ENCODE measurements around the gene SLC1A3.
"Not testable (repeated sequence)": the region's sequence is repeated elsewhere in the genome, so short reads cannot be mapped to it uniquely, and the experiment has no call there.

SLC1A3 gene

DNA sequence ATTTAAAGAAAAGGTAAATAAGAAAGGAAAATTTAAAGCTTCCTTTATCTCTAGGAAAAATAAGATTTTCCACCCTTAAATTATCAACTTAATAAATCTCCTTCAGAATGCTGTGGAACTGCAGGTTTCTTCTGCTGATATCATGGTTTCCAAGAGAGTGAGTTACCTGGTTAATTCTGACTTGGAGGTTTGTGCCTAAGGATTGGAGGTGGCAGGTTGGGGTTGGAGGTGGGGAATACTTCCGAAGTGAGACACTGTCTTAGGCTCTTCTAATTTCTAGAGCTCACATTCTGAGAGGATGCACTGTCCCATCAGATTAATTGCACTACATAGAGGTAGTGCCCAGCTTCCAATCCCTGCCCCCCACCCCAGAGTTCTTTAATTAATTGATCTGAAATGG is 31.1 kb downstream of the SLC1A3 start:
- H3K4me3 ChIP-seq (ENCODE audit: low read length): no peak overlapping the region
- TF ChIP-seq, protein P1, sequence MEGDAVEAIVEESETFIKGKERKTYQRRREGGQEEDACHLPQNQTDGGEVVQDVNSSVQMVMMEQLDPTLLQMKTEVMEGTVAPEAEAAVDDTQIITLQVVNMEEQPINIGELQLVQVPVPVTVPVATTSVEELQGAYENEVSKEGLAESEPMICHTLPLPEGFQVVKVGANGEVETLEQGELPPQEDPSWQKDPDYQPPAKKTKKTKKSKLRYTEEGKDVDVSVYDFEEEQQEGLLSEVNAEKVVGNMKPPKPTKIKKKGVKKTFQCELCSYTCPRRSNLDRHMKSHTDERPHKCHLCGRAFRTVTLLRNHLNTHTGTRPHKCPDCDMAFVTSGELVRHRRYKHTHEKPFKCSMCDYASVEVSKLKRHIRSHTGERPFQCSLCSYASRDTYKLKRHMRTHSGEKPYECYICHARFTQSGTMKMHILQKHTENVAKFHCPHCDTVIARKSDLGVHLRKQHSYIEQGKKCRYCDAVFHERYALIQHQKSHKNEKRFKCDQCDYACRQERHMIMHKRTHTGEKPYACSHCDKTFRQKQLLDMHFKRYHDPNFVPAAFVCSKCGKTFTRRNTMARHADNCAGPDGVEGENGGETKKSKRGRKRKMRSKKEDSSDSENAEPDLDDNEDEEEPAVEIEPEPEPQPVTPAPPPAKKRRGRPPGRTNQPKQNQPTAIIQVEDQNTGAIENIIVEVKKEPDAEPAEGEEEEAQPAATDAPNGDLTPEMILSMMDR (IDR thresholded peaks at IDR 0.05; ENCODE audit: insufficient read depth, low read depth, low read length, missing control alignments): no peak
- DNase-seq (ENCODE audit: low read depth): no peak

DNA sequence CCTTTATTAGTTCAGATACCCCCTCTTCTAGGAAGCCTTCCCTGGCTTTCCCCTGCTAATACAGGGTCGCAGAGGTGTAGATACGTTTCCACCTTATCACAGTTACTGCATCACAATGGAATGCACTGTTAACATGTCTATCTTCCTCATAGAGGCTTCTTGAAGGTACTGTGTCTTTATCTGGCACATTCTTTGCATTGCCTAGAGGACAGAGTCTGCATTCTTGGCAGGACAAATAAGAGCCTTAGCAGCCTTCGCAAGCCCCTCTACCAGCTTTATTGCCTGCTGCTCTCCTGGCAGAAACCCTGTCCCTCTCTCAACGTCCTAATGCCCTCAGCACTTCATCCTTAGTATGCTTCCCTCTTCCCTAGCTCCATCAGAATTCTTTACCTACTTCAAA is 31.6 kb downstream of the SLC1A3 start:
- no peak overlapping the region for H3K4me3 ChIP-seq (ENCODE audit: low read length)
- DNase-seq (ENCODE audit: low read depth): no peak
- TF ChIP-seq, protein P1 (IDR thresholded peaks at IDR 0.05; ENCODE audit: insufficient read depth, low read depth, low read length, missing control alignments): no peak

DNA sequence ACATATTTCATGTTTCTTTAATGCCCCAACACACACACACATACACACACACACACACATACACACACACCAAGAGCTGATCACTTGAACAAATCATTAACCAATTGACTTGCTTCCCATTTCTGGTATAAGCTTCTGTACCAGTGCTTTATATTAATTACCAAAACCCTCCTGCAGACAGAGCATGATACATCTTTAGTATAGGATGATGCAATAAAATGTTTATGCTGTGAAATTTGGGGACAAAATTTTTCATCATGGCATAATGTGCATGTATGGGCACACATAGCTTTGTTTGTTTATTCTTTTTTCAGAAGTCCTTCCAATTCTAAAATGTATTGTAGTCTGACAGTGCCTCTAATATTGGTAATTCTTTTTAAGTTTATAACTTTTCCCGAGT is 34.5 kb downstream of the SLC1A3 start:
- H3K4me3 ChIP-seq (ENCODE audit: low read length): no peak overlapping the region
- no peak for DNase-seq (ENCODE audit: low read depth)
- TF ChIP-seq, protein P1 (IDR thresholded peaks at IDR 0.05; ENCODE audit: insufficient read depth, low read depth, low read length, missing control alignments): no peak

DNA sequence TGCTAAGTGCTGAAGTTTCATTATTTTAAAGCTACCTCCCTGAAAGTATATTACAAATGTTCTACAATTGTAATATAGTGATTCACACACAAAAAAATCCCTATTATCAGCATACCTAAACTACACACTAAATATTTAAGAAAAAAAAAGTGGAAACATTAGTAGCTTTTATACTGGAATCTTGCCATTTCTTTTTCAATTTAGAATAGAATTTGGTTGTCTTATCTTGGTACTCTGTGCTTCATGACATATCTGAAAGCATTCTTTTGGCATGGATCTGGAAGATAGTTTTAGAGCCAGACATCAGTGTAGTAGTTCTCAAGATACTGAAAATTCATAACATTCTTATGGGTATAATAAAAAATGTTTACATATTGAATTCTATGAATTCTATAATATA is 35.0 kb downstream of the SLC1A3 start:
- H3K4me3 ChIP-seq (ENCODE audit: low read length): no peak overlapping the region
- no peak for DNase-seq (ENCODE audit: low read depth)
- TF ChIP-seq, protein P1 (IDR thresholded peaks at IDR 0.05; ENCODE audit: insufficient read depth, low read depth, low read length, missing control alignments): no peak

DNA sequence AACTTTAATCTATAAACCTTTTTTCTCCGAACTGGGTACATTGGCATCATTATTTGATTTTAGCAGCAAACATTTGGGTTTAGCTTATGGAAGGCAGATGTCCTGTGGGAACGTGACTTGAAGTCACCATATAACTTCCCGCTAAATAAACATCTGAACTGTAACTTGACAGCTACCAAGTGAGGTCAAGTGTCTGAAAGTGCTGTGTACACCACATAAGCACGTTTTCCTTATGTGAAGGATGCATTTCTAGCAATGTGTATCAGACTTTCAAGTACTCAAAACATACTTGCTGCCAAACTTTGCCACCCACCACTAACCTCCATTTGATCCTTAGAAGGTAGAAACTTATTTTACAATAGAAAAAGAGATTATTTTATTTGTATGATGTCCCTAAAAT is 35.7 kb downstream of the SLC1A3 start:
- no peak for DNase-seq (ENCODE audit: low read depth)
- no peak overlapping the region for H3K4me3 ChIP-seq (ENCODE audit: low read length)
- TF ChIP-seq, protein P1 (IDR thresholded peaks at IDR 0.05; ENCODE audit: insufficient read depth, low read depth, low read length, missing control alignments): no peak

DNA sequence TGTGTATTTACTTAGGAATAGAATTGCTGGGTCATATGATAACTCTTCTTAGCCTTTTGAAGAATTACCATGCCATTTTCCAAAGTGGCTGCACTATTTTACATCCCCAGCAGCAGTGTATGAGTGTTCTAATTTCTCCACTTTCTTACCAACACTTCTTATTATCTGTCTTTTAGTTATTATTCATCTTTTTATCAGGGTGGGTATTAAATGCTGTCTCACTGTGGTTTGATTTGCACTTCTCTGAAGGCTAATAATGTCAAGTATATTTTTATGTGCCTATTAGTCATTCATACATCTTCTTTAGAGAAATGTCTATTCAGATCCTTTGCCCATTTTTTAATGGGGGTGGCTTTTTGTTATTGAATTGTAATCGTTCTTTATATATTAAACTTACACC is 36.8 kb downstream of the SLC1A3 start:
- no peak overlapping the region for H3K4me3 ChIP-seq (ENCODE audit: low read length)
- TF ChIP-seq, protein P1 (IDR thresholded peaks at IDR 0.05; ENCODE audit: insufficient read depth, low read depth, low read length, missing control alignments): no peak
- DNase-seq (ENCODE audit: low read depth): no peak

DNA sequence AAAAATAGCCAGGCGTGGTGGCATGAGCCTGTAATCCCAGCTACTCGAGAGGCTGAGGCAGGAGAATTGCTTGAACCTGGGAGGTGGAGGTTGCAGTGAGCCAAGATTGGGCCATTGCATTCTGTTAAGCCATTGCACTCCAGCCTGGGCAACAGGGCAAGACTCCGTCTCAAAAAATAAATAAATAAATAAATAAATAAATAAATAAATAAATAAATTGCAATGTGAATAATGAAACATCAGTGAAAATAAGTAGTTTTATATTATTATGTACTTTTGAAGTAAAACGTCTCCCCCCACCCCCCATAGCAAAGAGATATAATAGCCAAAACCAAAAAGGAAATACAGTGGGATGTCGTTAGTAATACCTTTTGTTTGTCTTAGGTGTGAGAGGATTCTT is 37.4 kb downstream of the SLC1A3 start:
- H3K4me3 ChIP-seq (ENCODE audit: low read length); DNase-seq (ENCODE audit: low read depth): not testable (repeated sequence)

DNA sequence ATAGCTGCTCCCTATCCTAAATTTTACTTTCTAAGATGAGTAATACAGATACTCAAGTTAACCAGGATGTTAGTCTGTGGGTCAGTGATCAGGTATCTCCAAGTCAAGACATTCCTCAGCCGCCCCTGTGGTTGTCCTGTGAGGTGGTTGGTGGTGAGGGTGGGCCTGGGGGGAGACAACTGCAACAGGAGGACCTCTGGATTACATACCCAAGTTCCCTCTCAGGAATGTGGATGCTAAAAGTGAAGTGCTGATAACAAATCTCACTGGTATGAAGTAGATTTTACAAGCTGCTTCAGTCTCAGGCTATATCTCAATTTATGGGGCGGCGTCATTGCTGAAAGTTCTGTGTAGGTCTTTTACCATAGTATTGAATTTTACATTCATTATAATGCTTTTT is 38.3 kb downstream of the SLC1A3 start:
- no peak overlapping the region for H3K4me3 ChIP-seq (ENCODE audit: low read length)
- TF ChIP-seq, protein P1 (IDR thresholded peaks at IDR 0.05; ENCODE audit: insufficient read depth, low read depth, low read length, missing control alignments): no peak
- no peak for DNase-seq (ENCODE audit: low read depth)

All from epithelial cell of esophagus (primary cell).